Activated CD4-positive, alpha-beta T cell treated with anti-CD3 and anti-CD28 coated beads, Interleukin-2, amount 10 ng/mL, durations not matched to agents 7 days and 5 days (primary cell): ENCODE measurements around the gene AADACL4. TPM values are rescaled to one million over a fixed set of nuclear protein-coding genes. Genes with fewer than 3 reads are reported as not detected.
"Not testable (repeated sequence)": the region's sequence is repeated elsewhere in the genome, so short reads cannot be mapped to it uniquely, and the experiment has no call there.

Source experiments
- CTCF ChIA-PET: fragments of 350-600 bp; sonication (Branson Sonifier 250); formaldehyde crosslinking; loops from one replicate; lab custom pipeline; 2021; ENCODE audit warnings: antibody characterized with exemption; lab: Charles Lee
- POLR2A ChIA-PET: fragments of 350-600 bp; sonication (Branson Sonifier 250); formaldehyde crosslinking; loops from one replicate; lab custom pipeline; 2021; ENCODE audit warnings: antibody characterized with exemption; lab: Charles Lee
- DNase-seq: peaks from one replicate; pipeline ENCODE4 v3.0.0-alpha.2; 2020
- H3K27ac Mint-ChIP-seq: one replicate; pipeline ENCODE4 v1.8.0; 2021; ENCODE audit warnings: mild to moderate bottlenecking, moderate library complexity, mixed read lengths
- H3K27me3 Mint-ChIP-seq: one replicate; pipeline ENCODE4 v1.8.0; 2021; ENCODE audit warnings: mixed read lengths
- H3K36me3 Mint-ChIP-seq: one replicate; pipeline ENCODE4 v1.8.0; 2021; ENCODE audit warnings: low read depth, mixed read lengths
- H3K4me1 Mint-ChIP-seq: one replicate; pipeline ENCODE4 v1.8.0; 2021; ENCODE audit warnings: mixed read lengths
- H3K4me3 Mint-ChIP-seq: one replicate; pipeline ENCODE4 v1.8.0; 2021; ENCODE audit warnings: mild to moderate bottlenecking, moderate library complexity, mixed read lengths
- H3K9me3 Mint-ChIP-seq: one replicate; pipeline ENCODE4 v1.8.0; 2021; ENCODE audit warnings: mixed read lengths
- total RNA-seq, 2 experiments: library from RNA; stranded (reverse); gene quantifications; one replicate each; pipeline ENCODE4 v1.2.3, GENCODE V29; 2021

The AADACL4 gene
- total RNA-seq, 2 experiments from 2014 or later = not detected

DNA sequence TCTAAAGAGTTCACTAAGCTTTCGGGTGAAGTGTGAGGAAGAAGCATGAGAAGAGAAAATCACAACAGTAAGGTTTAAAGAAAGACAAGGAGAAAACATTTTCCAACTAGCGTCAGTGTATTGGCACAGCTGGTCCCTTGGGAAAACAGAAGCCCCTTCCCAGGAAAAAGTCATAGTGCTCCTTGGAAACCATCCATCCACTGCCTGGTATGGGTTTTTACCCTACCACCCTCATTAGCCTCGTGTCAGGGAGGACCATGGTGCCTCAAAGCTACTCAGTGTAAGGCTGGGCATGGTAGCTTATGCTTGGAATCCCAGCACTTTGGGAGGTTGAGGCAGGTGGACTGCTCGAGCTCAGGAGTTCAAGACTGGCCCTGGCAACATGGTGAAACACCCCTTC, 12.7 kb downstream of the AADACL4 start:
- ChIA-PET CTCF (interaction anchor here (1.9 kb wide), 1 partner anchor 384 kb away, joined by 5 read pairs; no protein-coding TSS in a partner anchor), POLR2A (no interaction called here)
- no peak for DNase-seq
- no peak overlapping the region for H3K27ac Mint-ChIP-seq
- no peaks in the 10 kb centered on the region for H3K36me3 Mint-ChIP-seq
- no peaks in the 10 kb centered on the region for H3K9me3 Mint-ChIP-seq
- no peak overlapping the region for H3K4me3 Mint-ChIP-seq
- peaks cover 10% of the 10 kb centered on the region for H3K27me3 Mint-ChIP-seq
- H3K4me1 Mint-ChIP-seq = peaks cover 9% of the 10 kb centered on the region

GRCh38 chr1:12657060-12657884, 13.4 kb downstream of the AADACL4 start:
- peaks cover 11% of the 10 kb centered on the region for H3K27me3 Mint-ChIP-seq
- no peak for DNase-seq
- no peaks in the 10 kb centered on the region for H3K9me3 Mint-ChIP-seq
- H3K4me3 Mint-ChIP-seq = no peak overlapping the region
- H3K36me3 Mint-ChIP-seq = no peaks in the 10 kb centered on the region
- ChIA-PET CTCF (interaction anchor here (0.6 to 1.9 kb wide), 4 partner anchors 14 to 387 kb away, joined by 3 to 5 read pairs (median 4); partner anchors contain the start of gene AADACL4), POLR2A (no interaction called here)
- H3K27ac Mint-ChIP-seq = peak overlapping the region; percentile 3
- peaks cover 9% of the 10 kb centered on the region for H3K4me1 Mint-ChIP-seq

GRCh38 chr1:12657885-12658512, 14.1 kb downstream of the AADACL4 start:
- H3K27ac Mint-ChIP-seq, POLR2A ChIA-PET, H3K4me1 Mint-ChIP-seq, H3K36me3 Mint-ChIP-seq, H3K9me3 Mint-ChIP-seq, H3K4me3 Mint-ChIP-seq, DNase-seq: not testable (repeated sequence)
- peaks cover 11% of the 10 kb centered on the region for H3K27me3 Mint-ChIP-seq
- CTCF ChIA-PET = interaction anchor here (0.8 to 1.8 kb wide), 9 partner anchors 8 to 383 kb away, joined by 3 to 13 read pairs (median 3); partner anchors contain the start of genes AADACL4 and DHRS3

GRCh38 chr1:12658531-12659453, 14.9 kb downstream of the AADACL4 start:
- H3K27me3 Mint-ChIP-seq = peaks cover 11% of the 10 kb centered on the region
- H3K4me3 Mint-ChIP-seq = no peak overlapping the region
- peaks cover 9% of the 10 kb centered on the region for H3K4me1 Mint-ChIP-seq
- peak; percentile 80 for DNase-seq
- H3K9me3 Mint-ChIP-seq = no peaks in the 10 kb centered on the region
- ChIA-PET CTCF (interaction anchor here (0.8 to 1.8 kb wide), 20 partner anchors 9 to 534 kb away, joined by 3 to 13 read pairs (median 4); partner anchors contain the start of gene DHRS3), POLR2A (interaction anchor here (0.6 kb wide), 1 partner anchor 208 kb away, joined by 3 read pairs; no protein-coding TSS in a partner anchor)
- H3K36me3 Mint-ChIP-seq = no peaks in the 10 kb centered on the region
- no peak overlapping the region for H3K27ac Mint-ChIP-seq

DNA sequence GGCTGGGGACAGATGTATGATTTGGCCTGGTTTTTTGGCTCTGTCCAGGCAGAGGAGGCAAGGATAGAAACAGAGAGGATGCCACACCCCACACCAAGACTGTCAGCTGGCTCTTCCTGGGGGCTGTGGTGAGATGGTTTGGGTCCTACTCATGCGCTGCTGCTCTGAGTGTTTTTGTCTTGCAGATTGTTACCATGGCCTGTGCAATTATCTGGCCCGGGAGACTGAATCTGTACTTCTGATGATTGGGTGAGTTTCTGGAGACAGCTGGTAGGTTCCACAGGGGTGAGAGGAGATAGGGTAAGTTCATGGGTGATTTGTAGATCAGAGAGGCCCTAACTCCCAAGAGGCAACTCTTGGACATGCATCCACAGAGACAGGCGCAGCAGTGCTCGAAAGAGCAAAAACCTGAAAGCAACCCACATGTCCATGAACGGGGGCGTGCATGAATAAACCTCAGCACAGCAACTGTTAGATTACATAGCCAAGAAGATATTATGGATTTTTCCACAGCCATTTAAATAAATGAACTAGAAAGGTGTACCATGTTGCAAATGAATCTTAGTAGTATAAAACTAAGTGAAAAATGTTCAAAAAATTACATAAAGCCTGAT, 17.8 kb downstream of the AADACL4 start:
- no peaks in the 10 kb centered on the region for H3K36me3 Mint-ChIP-seq
- no peak overlapping the region for H3K27ac Mint-ChIP-seq
- H3K4me1 Mint-ChIP-seq = peaks cover 9% of the 10 kb centered on the region
- H3K27me3 Mint-ChIP-seq = peaks cover 11% of the 10 kb centered on the region
- ChIA-PET CTCF (no interaction called here), POLR2A (no interaction called here)
- DNase-seq = no peak
- H3K9me3 Mint-ChIP-seq = no peaks in the 10 kb centered on the region
- no peak overlapping the region for H3K4me3 Mint-ChIP-seq

DNA sequence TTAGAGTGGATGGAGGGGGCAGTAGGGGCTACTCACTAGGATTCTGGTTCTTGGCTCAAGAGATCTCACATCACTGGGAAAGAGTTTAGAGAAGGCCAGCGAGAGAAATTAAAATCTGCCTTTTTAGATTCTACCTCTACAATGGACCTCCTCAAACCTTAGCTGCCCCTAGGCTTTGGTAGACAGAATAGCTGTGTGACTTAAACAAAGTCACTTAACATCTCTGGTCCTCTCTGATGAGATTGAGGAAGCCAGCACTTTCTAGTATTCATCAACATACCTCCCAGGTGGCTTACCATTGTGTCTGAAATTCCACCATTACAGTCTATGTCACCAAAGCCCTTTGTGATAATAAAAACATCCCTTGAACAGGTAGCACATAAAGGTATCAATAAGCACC, 18.7 kb downstream of the AADACL4 start:
- peaks cover 7% of the 10 kb centered on the region for H3K27me3 Mint-ChIP-seq
- peaks cover 7% of the 10 kb centered on the region for H3K4me1 Mint-ChIP-seq
- no peak overlapping the region for H3K27ac Mint-ChIP-seq
- ChIA-PET CTCF (interaction anchor here (0.5 kb wide), 1 partner anchor 436 kb away, joined by 3 read pairs; no protein-coding TSS in a partner anchor), POLR2A (interaction anchor here (0.6 kb wide), 1 partner anchor 137 kb away, joined by 3 read pairs; no protein-coding TSS in a partner anchor)
- DNase-seq = no peak
- H3K9me3 Mint-ChIP-seq = no peaks in the 10 kb centered on the region
- H3K36me3 Mint-ChIP-seq = no peaks in the 10 kb centered on the region
- no peak overlapping the region for H3K4me3 Mint-ChIP-seq

DNA sequence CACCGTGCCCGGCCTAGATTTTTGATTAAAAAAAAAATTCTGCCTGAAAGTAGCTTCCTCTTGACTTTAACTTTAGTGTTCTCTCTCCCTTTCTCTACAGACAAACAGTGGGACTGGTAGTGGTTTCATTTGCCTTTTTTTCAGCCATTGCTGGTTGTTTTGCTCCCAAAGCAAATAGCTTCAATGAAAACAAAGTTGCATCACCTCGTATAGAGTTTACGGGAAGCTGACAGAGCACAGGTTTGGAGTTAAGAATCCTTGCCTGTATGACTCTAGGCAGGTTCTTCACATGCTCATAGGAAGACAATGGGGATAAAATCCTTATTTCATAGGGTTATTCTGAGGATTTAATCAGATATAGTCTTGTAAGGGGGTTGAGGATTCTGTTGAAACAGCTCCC, 21.6 kb downstream of the AADACL4 start:
- CTCF ChIA-PET = interaction anchor here (0.6 kb wide), 1 partner anchor 371 kb away, joined by 4 read pairs; no protein-coding TSS in a partner anchor
- Mint-ChIP-seq H3K36me3 (no peaks in the 10 kb centered on the region), H3K9me3 (peaks cover 5% of the 10 kb centered on the region), H3K4me1 (no peaks in the 10 kb centered on the region), H3K4me3 (no peak overlapping the region), H3K27me3 (peaks cover 8% of the 10 kb centered on the region), H3K27ac (no peak overlapping the region)
- DNase-seq = no peak
- POLR2A ChIA-PET = interaction anchor here (0.6 kb wide), 1 partner anchor 33 kb away, joined by 9 read pairs; no protein-coding TSS in a partner anchor

- H3K27ac Mint-ChIP-seq = no peak overlapping the region
- H3K27me3 Mint-ChIP-seq = peaks cover 12% of the 10 kb centered on the region
- H3K9me3 Mint-ChIP-seq = peaks cover 5% of the 10 kb centered on the region
- ChIA-PET CTCF (interaction anchor here (0.6 kb wide), 1 partner anchor 14 kb away, joined by 3 read pairs; no protein-coding TSS in a partner anchor), POLR2A (interaction anchor here (0.6 kb wide), 1 partner anchor 34 kb away, joined by 9 read pairs; no protein-coding TSS in a partner anchor)
- no peaks in the 10 kb centered on the region for H3K4me1 Mint-ChIP-seq
- H3K36me3 Mint-ChIP-seq = no peaks in the 10 kb centered on the region
- DNase-seq = no peak
- H3K4me3 Mint-ChIP-seq = no peak overlapping the region
These were observed 22.4 kb downstream of the AADACL4 start for GRCh38 chr1:12666141-12666735.

- peaks cover 27% of the 10 kb centered on the region for H3K27me3 Mint-ChIP-seq
- no peak overlapping the region for H3K4me3 Mint-ChIP-seq
- ChIA-PET CTCF (interaction anchor here (0.6 to 0.7 kb wide), 2 partner anchors 359 to 1621 kb away, joined by 4 to 5 read pairs; no protein-coding TSS in a partner anchor), POLR2A (no interaction called here)
- H3K4me1 Mint-ChIP-seq = no peaks in the 10 kb centered on the region
- peaks cover 5% of the 10 kb centered on the region for H3K9me3 Mint-ChIP-seq
- DNase-seq = no peak
- no peaks in the 10 kb centered on the region for H3K36me3 Mint-ChIP-seq
- no peak overlapping the region for H3K27ac Mint-ChIP-seq
These were observed 25.7 kb downstream of the AADACL4 start for GRCh38 chr1:12669529-12670068.

DNA sequence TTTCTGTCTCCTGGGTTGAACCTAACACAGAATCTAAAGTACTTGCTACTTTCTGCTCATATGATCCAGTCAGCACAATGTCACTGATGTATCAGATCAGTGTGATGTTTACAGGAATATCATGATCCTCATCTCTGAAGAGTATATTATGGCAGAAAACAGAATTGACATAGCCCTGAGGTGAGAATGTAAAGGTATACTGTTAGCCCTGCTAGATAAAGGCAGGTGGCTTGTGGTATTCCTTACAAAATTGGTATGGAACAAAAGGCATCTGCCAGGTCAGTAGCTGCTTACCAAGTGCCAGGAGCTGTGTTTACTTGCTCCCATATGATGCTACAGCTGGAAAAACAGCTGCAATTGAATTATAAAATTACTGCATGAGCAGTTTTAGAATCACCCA, 30.5 kb downstream of the AADACL4 start:
- no peak for DNase-seq
- ChIA-PET CTCF (no interaction called here), POLR2A (no interaction called here)
- Mint-ChIP-seq H3K9me3 (no peaks in the 10 kb centered on the region), H3K27me3 (peaks cover 30% of the 10 kb centered on the region), H3K4me1 (no peaks in the 10 kb centered on the region), H3K4me3 (no peak overlapping the region), H3K36me3 (no peaks in the 10 kb centered on the region), H3K27ac (no peak overlapping the region)

DNA sequence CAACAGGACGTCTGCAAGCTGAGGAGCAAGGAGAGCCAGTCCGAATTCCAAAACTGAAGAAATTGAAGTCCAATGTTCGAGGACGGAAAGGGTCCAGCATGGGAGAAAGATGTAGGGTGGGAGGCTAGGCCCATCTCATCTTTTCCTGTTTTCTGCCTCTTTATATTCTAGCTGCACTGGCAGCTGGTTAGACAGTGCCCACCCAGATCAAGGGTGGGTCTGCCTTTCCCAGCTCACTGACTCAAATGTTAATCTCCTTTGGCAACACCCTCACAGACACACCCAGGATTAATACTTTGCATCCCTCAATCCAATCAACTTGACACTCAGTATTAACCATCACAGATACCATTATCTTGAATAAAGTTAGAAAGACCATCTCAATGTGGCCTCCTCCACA, 32.2 kb downstream of the AADACL4 start:
- H3K9me3 Mint-ChIP-seq, H3K4me1 Mint-ChIP-seq, H3K36me3 Mint-ChIP-seq, POLR2A ChIA-PET, H3K4me3 Mint-ChIP-seq, DNase-seq, H3K27ac Mint-ChIP-seq: not testable (repeated sequence)
- H3K27me3 Mint-ChIP-seq = peaks cover 26% of the 10 kb centered on the region
- CTCF ChIA-PET = interaction anchor here (1.5 kb wide), 1 partner anchor 17 kb away, joined by 3 read pairs; no protein-coding TSS in a partner anchor
